Gastroesophageal sphincter (tissue), 3 donors: Measurements from ENCODE around the gene RAD17.

Source experiments
- EP300 ChIP-seq: sonication (generic); formaldehyde crosslinking; IDR thresholded peaks from one replicate; pipeline ENCODE4 v1.6.1; 2017; ENCODE audit warnings: antibody characterized with exemption, mild to moderate bottlenecking
- POLR2A ChIP-seq, 2 donors: fragments of 450-650 bp; IDR thresholded peaks; one replicate each; pipeline ENCODE4 v1.6.1; 2017; ENCODE audit warnings: antibody characterized with exemption in 2 of 2, mild to moderate bottlenecking in 2 of 2, moderate library complexity in 1 of 2
- POLR2AphosphoS5 ChIP-seq: sonication (generic); formaldehyde crosslinking; IDR thresholded peaks from one replicate; pipeline ENCODE4 v1.6.1; 2017; ENCODE audit warnings: antibody characterized with exemption
- TF ChIP-seq, protein P1 (sequence below), 4 experiments: fragments of 200-600 bp in 2 of 4; fragments of 450-650 bp in 2 of 4; sonication (generic) in 1 of 4; IDR thresholded peaks; one replicate each; pipeline ENCODE4 v1.5.1; 2017 to 2019; ENCODE audit warnings: antibody characterized with exemption in 4 of 4, mild to moderate bottlenecking in 2 of 4, moderate library complexity in 2 of 4

- TF ChIP-seq, protein P1, sequence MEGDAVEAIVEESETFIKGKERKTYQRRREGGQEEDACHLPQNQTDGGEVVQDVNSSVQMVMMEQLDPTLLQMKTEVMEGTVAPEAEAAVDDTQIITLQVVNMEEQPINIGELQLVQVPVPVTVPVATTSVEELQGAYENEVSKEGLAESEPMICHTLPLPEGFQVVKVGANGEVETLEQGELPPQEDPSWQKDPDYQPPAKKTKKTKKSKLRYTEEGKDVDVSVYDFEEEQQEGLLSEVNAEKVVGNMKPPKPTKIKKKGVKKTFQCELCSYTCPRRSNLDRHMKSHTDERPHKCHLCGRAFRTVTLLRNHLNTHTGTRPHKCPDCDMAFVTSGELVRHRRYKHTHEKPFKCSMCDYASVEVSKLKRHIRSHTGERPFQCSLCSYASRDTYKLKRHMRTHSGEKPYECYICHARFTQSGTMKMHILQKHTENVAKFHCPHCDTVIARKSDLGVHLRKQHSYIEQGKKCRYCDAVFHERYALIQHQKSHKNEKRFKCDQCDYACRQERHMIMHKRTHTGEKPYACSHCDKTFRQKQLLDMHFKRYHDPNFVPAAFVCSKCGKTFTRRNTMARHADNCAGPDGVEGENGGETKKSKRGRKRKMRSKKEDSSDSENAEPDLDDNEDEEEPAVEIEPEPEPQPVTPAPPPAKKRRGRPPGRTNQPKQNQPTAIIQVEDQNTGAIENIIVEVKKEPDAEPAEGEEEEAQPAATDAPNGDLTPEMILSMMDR (IDR thresholded peaks at IDR 0.05): no peak
- TF ChIP-seq EP300: no peak
- no peak for TF ChIP-seq POLR2AphosphoS5
- TF ChIP-seq POLR2A (IDR thresholded peaks at IDR 0.05): no peak
Observed at GRCh38 chr5:69331528-69332445, 37.8 kb upstream of the RAD17 start.
